ENCODE data around the gene SLC44A3.
"Not testable (repeated sequence)": the region's sequence is repeated elsewhere in the genome, so short reads cannot be mapped to it uniquely, and the experiment has no call there.

Gene SLC44A3

DNA sequence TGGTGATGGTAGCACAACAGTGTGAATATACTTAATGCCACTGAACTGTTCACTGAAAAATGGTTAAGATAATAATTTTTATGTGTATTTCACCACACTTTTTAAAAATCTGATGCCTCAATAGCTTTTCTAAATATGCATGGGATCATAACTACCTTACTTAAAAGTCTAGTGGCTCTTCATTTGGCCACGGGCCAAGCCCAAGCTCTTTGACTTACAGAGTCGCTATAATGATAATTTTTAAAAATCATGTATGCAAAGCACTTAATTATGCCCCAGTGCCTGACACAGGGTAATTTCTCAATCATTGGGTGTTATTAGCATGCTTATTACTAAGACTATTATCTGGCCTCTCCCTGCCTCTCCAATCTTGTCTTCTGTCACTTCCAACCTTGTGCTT lies 114.4 kb downstream of the SLC44A3 start:
- DNase-seq (ENCODE audit: low read depth in 2 of 2) = no peak

DNA sequence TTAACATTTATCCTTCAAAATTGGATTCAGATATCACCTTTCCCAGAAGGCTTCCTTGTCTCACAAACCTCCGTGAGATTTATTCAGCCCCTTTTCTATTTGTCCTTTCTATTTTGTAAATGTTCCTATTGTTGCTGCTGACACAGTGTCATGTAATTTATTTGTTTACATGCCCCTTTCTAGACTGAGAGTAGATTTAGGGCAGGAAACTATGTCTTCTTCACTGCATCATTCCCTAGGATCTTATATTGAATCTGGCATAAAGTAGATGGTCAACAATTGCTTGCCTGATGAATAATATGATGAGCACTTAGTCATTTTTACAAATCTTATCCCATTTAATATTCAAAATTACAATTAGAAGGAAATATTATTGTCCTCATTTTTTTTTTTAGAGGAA lies 114.9 kb downstream of the SLC44A3 start:
- no peak for DNase-seq (ENCODE audit: low read depth in 2 of 2)

DNA sequence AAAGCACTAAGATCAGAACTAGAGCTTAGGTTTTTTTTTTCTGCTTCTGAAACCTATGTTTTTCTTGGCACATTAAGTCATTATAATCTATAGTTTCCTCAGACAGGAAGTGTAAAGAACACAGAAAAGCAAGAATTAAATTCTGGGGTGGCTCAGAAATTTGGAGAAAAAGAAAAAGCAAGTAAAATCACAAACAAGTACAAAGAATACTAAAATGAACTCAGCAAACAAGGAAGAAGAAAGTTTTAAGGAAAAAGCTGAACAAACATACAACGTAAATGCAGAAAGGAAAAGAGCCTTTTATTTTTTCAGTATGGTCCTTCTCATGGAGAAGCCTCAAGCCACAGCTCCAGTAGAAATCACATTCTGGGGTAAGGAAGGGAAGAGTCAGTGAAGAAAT lies 115.3 kb downstream of the SLC44A3 start:
- no peak for DNase-seq (ENCODE audit: low read depth in 2 of 2)

DNA sequence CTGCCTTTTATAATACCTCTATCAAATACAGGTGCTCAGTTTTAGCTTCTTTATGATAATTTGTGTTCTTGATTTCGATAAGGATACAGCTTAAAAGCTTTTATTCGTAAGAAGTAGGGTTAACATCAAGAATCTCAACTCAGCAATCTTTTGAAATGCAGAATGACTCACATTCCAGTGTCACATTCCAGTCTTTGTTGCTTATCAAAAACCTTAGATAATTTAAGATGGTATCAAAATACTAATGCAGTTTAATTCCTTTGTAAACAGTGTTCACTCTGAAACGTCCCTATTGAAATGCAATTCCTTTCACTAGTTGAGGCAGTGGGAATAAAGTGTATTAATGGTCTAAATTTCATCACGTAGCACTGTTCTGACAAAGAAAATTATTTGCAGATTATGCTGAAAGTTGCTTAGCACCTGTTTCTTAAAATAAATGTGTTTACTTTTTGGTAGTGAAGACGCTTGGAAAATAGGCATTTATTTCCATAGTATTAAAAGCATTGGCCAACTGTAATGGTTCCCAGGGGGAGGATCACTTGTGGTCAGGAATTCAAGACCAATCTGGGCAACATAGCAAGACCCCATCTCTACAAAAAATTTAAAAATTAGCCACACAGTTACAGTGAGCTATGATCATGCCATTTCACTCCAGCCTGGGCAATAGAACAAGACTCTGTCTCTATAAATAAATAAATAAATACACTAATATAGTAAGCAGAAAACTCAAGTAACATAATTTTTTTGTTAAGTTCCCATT lies 116.9 kb downstream of the SLC44A3 start:
- DNase-seq (ENCODE audit: low read depth in 2 of 2) = no peak

DNA sequence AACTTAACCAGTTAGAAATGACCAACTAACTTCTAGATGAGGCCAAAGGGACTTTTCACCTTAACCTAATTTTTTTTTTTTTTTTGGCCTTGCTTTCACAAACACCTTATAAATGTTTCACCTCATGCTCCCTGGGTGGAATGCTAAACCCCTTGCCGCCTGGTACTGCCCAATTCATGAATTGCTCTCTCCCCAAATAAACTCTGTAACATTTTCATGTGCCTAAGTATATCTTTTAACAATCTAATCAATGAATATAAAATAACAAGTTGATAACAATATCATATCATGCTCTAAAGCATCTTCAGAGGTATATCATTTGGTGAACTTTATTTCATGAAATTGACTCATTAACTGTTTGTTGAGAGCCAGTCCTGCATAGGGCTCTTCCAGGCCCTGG lies 117.7 kb downstream of the SLC44A3 start:
- no peak for DNase-seq (ENCODE audit: low read depth in 2 of 2)

DNA sequence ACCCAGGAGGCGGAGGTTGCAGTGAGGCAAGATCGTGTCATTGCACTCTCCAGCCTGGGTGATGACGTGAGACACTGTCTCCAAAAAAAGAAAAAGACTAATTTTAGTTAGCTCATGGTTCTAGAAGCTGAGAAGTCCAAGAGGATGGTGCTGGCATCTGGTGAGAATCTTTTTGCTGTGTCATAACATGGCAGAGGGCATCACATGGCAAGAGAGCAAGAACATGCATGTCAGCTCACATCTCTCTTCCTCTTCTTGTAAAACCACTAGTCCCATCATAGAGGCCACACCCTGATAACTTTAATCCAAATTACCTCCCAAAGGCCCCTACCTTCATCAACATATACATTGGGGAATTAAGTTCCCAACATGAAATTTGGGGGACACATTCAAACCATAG lies 120.6 kb downstream of the SLC44A3 start:
- DNase-seq (ENCODE audit: low read depth in 2 of 2) = no peak

DNA sequence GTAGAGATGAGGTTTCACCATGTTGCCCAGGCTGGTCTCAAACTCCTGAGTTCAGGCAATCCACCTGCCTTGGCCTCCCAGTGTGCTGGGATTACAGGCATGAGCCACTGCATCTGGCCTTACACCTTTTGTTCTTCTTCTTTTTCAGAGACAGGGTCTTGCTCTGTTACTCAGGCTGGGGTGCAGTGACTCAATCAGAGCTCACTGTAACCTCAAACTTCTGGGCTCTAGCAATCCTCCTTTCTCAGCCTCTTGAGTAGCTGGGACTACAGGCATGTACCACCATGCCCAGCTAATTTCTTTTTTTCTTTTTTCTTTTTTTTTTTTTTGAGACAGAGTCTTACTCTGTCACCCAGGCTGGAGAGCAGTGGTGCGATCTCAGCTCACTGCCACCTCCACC lies 121.3 kb downstream of the SLC44A3 start:
- DNase-seq (ENCODE audit: low read depth in 2 of 2) = not testable (repeated sequence)

DNA sequence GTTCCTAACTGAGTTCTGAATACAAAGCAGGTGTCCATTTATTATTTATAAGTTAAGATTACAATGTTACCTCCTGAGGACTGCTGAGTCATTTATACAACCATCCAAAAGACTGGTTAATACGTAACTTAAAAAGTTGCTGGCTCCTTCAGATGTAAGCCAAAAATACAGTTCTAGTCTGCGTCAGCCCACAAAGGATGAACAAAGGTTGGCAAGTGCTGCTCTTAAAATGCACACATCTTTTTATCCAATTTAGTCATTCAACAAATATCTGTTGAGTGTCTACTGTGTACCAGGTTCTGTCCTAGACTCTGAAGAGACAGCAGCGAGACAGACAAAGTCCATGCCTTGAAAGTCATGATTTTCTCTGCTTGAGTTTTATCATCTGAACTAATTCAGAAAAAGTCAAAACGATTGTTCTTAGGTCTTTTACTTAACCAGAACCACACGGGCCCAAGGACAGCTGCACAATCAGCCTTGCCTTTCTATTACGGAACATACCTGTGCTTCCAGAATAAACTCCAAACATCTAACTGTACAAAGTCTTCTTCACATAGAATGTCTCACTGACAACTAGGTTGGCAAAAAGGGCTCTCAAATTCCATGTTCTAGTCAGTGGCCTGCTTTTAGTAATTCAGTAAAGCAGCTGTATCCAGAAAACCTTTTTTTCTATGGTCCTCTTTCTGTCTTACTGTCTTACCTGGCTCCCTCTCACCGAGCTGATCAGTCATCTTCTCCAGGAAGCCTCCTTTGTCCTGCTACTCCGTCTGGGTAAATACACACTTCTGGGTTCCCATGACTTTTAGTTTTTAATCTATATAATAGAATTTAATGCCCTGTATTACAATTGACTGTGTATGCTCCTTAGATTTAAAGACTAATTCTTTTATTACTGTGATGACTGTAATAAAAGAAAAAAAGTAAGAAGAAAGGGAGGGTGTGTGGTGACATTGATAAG lies 122.3 kb downstream of the SLC44A3 start:
- no peak for DNase-seq (ENCODE audit: low read depth in 2 of 2)
